Stimulated activated CD4-positive, alpha-beta T cell treated with anti-CD3 and anti-CD28 coated beads, Interleukin-15, amount 100 ng/mL, for 48 hours (primary cell): ENCODE data around the gene FKBP3.
A peak's percentile ranks its signal among the peaks of the same experiment; 100 is the strongest.
"Not testable (repeated sequence)": the region's sequence is repeated elsewhere in the genome, so short reads cannot be mapped to it uniquely, and the experiment has no call there.

ENCODE experiments used
- DNase-seq, 2 donors: peaks; one replicate each; pipeline ENCODE4 v3.0.0-alpha.2; 2020; ENCODE audit warnings: low read depth in 2 of 2

FKBP3 gene

DNA sequence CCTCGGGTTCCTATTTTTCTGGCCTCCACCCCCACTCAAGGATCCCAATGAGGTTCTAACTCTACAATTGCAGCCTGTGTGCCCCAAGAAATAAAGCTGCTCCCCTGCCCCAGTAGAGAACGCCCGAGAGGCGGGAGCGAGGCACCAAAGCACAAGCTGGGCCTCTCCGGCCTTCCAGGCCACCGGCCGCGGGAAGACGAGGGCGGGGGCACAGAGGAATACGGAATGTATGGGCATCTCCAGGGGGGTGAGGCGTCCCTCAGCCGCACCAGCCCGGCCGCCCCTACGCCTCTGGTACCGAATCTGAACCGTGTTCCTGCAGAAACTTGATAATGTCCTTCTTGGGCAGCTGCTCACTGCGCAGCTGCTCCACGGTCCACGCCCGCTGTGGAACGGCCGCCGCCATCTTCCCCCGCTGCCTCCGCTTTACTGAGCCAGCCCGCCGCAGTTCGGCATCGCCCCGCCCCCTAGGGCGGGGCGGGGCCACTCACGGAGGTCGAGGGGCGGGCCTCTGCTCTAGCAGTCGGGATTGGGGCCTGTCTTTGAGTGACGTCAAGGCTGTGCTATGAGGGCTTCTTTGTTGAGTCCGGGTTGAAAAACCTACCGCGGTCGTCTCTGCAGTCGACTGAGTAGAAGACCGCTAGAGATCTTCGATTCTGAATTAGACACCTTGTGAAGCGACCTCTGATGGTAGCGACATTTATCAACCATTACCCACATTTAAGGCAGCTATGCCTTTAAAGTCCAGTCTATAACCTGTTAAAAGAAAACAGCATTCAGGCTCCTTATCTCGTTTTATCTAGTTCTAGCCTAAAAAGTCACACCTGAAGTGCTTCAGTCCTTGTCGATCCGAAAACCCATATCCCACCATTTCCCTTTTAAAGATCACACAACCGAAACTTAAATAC lies at the start of gene FKBP3:
Gene FKBP3, minus strand, starts transcription at position 431 of the 908 bp plus-strand sequence. Its CDS starts 25 bp downstream, at position 406.
- DNase-seq = peak; percentile 93 to 95

DNA sequence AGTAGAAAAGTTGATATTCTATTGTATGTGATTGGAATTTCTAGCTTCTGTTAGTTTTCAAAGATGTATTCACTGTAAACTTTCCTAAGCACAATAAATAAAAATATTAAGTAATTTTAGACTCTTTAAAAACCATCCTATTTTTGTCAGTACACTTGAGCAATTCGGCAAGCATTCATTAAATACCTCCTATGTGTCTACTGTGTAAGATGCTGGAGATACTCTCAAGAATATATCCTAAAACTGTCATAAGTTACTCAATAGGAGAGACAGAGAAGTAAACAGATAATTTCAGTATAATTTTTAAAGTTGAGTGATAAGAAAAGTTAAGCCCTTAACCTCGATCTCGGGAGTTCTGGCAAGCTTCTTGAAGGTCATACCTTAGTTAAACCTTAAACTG lies 47.5 kb upstream of the FKBP3 start:
- DNase-seq = no peak

DNA sequence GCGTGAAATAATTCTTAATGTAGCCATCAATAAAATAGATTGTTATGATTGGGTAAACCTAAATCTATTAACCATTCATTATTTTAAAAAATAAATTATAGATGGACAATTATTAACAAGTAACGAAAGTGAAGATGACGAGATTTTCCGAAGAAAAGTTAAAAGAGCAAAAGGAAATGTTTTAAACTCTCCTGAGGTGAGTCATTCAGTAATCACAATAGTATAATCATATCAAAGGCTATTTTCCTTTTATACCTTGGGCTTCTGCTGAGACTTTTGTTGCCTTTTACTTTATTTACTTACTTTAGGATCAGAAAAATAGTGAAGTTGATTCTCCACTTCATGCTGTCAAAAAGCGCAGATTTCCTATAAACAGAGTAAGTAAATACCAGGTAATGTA lies 47.0 kb upstream of the FKBP3 start:
- DNase-seq = no peak

DNA sequence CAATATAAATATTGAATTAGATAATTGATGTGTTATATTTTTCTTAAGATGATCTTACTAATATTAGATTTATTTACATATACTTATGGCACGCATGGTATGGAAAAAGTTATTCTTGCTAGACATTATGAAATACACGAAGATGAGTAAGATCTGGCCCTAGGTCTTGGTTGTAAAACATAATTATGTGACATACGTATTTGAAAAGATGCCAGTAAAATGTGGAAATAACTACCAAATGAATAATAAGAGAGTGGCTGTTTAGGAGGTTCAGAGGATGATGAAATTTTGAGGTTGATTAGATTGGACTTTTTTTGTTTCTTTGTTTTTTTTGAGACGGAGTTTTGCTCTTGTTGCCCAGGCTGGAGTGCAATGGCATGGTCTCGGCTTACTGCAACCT lies 42.8 kb upstream of the FKBP3 start:
- no peak for DNase-seq

DNA sequence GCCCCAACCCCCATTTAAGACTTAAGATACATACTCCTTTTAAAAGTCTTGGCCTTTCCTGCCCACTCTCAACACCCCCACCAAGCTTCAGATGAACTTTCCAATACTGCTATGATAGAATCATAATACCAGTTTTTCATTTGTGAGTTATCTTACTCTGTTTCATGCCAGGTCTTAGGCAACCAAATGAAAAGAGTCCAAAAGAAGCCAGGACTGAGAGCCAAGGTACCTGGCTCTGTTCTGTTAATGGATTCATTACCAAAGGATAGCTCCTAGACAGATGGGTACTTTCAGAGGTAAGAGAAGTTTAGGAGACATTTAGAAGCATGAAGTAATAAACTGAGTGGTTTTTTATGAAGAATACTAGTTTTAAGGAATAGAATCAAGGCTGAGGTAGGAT lies 35.6 kb upstream of the FKBP3 start:
- no peak for DNase-seq

DNA sequence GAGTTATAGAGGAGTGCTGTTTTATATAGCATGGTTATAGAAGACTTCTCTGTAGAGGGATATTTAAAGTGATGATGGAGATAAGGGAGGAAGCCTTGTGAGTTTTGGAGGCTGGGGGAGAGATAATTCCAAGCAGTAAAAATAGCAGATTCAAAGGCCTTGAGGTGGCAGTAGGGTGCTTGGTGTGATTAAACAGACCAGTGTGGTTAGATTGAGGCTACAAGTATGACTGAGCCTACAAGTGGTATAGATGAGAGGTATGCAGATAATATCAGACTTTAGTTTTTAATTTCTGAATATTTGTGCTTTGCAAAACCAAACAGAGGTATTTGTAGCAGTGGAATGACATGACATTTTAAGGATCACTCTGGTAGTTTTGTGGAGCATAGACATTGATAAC lies 21.8 kb upstream of the FKBP3 start:
- no peak for DNase-seq

DNA sequence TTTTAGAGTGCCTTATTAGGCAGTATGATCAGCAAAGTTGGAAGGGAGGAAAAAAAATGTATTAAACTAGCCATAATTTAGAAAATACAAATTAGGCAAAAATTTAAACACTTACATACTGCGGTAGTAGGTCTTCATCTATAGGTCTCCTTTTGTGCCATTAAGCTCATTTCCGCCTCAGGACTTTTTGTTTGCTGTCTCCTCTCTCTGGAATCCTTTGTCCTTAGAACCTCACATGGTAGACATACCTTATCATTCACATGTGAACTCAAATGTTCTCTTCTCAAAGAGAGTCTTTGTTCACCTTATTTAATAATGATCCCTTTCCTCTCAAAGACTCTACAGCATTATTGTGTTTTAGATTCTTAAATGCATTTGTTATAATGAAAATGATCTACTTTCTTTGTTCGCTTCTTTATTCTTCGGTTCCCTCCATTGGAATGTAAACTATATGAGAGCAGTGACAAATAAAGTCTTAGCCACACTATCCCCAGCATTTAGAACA lies 16.2 kb upstream of the FKBP3 start:
- no peak for DNase-seq

DNA sequence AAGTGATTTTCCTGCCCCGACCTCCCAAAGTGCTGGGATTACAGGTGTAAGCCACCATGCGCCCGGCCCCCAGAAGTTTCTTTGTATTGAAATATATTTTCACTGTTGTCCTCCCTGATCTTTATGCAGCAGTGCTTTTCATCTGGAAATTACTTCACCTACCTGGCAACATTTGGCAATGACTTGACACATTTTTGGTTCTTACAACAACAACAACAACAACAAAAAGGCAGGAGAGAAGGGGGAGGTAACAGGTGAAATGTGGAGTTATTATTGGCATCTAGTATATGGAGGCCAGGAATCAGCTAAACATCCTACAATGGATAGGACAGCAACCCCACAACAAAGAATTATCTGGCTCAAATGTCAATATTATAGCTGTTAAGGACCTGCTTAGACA lies 15.3 kb upstream of the FKBP3 start:
- DNase-seq = no peak

DNA sequence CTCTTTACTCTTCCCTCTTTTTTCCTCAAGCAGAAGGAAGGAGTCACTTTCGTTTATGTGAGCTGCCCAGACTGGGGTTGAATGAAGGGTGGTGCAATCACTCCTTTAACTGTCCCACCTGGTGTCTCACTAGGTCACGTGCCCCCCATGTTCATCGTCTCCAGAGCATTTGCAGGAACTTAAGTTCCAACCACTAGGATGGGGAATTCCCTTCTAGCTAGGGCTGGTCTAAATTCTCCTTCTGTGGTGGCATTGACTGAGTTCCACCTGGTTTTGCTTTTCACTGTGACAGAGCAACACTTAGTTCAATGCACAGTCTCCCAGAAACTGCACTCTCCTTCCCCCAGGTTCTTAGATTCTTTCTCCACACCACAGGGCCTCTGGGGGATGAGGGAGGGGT lies 10.9 kb upstream of the FKBP3 start:
- DNase-seq = no peak

DNA sequence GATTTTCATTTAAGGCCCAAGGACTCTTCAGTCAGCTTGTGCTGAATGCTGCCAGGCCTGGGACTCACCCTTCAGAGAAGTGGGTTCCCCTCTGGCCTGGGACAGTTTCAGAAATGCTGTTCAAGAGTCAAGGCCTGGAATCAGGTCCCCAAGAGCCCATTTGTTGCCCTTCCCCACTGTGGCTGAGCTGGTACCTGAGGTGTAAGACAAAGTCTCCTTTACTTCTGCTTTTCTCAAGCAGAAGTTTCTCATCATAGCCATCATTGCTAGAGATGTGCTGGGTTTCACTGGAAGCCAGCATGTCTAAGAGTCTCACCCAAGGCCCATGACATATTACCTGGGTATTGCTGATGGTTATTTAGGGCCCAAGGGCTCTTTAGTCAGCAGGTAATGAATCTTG lies 10.4 kb upstream of the FKBP3 start:
- no peak for DNase-seq

DNA sequence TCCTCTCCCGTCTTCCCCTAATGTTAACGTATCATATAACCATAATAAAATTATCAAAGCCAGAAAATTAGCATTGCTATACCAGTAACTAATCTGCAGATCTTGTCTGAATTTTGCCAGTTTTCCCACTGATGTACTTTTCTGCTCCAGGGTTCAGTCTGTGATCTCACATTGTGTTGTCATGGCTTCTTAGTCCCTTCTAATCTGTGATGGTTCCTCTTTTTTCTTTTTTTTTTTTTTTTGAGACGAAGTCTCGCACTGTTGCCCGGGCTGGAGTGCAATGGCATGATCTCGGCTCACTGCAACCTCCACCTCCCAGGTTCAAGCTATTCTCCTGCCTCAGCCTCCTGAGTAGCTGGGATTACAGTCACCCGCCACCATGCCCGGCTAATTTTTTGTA lies 7.8 kb upstream of the FKBP3 start:
- not testable (repeated sequence) for DNase-seq

DNA sequence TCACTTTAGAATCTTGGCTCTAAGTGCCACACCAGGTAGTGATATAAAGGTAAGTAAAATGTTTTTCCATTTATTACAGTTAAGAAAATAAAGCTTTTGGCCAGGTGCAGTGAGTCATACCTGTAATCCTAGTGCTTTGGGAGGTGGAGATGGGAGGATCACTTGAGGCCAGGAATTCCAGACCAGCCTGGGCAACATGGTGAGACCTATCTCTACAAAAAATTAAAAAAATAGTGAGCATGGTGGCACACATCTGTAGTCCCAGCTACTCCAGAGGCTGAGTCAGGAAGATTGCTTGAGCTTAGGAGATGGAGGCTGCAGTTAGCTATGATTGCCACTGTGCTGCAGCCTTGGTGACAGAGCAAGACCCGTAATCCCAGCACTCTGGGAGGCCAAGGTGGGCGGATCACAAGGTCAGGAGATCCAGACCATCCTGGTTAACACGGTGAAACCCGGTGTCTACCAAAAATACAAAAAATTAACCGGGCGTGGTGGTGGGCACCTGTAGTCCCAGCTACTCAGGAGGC lies 6.4 kb upstream of the FKBP3 start:
- no peak for DNase-seq

DNA sequence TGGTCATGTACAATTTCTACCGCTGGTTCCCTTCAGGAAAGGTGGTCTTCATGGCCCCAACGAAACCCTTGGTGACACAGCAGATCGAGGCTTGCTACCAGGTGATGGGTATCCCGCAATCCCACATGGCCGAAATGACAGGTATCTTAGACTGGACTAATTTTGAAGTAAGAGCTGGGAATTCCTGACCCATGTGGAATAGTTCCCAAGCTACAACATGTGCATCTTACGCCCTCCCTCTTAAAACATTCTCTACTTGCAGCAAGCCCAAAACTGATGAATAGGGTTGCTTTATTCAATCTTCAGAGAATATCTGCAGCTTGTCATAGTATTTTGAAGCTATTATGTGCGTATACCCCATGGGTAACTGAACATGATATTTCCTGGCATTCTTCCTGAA lies 2.1 kb upstream of the FKBP3 start:
- no peak for DNase-seq

DNA sequence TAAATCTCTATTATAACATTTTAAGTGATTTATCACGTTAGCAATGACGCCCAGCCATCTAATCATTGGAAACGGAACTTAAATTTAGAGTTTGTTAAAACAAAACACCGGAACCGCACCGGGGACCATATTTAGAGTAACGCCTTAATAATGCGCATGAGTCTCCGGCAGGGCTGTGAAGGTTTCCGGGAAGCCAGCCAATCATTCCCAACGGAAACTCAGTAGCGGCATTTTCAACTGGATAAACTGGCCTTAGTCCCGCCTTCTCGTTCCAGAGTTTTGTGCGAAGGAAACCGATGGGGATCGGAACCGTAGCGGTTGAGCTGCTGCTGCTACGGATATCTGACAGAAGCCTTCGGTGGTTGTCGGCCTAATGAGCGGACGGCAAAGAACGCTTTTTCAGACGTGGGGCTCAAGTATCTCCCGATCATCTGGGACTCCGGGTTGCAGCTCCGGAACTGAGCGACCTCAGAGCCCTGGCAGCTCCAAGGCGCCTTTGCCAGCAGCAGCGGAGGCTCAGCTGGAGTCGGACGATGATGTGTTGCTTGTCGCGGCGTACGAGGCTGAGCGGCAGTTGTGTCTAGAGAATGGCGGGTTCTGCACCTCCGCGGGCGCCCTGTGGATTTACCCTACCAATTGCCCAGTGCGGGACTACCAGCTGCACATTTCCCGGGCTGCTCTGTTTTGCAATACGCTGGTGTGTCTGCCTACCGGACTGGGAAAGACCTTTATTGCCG lies 1.5 kb upstream of the FKBP3 start, which contains the start of gene FANCM:
Gene FANCM, plus strand, starts transcription at position 272 of the 737 bp plus-strand sequence. Its CDS starts 102 bp downstream, at position 374.
- peak; percentile 81 to 82 for DNase-seq

DNA sequence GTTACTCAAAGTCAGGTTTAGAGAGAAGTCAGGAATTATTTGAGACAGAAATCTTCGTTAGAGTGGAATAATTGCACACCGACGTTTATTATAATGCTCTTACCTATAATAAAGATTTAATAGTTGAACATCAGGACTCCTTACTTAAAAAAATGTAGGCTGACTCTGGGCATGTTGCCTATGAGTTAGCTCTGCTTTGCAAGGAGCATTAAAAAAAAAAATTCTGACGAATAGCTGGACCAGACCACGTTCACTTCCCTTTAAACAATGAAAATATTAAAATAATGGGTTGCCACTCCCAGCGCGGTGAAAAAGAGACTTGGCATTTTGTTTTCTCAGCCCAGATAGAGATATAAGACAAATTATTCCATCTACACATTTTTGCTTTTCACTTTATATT lies 875 bp upstream of the FKBP3 start:
- DNase-seq = no peak

DNA sequence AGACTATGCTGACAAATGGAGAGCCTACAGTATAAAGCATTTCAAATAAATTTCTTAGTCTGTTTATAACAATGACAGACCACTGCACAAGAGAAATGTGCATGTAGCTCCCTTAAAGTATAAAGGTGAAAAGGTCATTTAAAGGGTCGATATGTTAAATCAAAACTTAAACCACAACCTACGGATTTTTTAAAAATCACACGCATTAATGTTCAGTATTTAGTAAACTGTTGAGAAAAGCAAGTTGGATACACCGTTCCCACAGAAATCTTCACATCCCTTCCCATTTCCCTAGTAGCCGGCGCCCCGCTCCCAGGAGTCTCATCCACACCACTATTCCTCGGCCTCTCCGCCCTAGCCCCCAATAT lies 614 bp downstream of the FKBP3 start:
- no peak for DNase-seq

DNA sequence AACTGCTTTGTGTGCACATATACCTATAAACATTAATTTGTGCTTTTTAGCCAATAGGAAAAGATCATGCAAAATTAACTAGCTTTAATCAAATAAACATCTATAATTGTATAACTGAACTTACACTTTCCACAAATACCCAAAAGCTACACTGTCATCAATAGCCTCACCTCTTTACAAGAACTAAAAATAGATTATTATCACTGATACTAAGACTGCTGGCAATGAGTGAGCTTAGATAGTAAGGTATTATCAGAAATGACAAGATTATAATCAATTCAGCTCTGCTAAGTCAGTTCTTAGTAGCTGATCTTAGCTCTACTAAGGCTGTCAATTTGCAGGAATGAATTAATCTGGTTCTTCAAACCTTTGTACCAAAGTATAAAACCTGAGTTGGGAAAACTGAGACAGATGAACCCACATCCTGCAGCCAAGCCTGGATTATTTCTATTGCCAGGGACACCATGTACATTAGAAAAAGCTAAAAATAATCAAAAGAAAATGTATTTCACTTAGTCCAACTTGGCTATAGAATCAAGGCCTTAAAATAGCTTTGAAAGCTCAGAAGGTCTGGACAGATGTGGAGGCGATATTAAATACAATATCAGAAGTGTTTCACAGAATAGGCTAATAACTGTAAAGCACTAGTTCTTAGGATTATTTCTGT lies 5.2 kb downstream of the FKBP3 start:
- DNase-seq = no peak

DNA sequence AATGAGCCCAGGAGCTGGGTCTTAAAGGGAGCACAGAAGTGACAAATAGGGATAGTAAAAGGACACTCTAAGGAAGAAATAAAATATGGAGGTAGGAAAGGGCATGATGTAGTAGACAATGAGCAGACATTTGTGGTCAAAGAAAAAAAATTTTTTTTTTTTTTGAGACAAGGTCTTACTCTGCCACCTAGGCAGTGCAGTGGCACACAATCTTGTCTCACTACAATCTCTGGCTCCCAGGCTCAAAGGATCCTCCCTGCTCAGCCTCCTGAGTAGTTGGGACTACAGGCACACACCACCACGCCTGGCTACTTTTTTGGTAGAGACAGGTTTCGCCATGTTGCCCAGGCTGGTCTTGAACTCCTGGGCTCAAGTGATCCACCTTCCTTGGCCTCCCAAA lies 8.5 kb downstream of the FKBP3 start:
- DNase-seq = no peak

DNA sequence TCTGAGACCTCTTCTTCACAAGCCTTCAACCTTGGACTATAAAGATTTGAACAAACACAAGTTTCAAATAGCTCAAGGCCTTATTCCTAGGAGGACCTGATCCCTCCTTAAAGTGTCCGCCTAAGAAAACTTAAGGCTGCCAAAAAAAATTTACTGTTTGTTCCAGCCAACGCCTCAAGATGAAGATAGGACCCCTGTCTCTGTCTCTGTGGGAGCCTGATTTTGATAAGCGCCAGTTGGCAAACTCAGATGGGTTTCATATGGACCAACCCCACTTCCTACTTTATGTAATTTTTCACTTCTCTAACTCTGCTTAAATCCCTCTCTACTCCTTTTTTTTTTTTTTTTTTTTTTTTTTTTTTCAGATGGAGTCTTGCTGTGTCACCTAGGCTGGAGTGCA lies 11.0 kb downstream of the FKBP3 start:
- DNase-seq = no peak

DNA sequence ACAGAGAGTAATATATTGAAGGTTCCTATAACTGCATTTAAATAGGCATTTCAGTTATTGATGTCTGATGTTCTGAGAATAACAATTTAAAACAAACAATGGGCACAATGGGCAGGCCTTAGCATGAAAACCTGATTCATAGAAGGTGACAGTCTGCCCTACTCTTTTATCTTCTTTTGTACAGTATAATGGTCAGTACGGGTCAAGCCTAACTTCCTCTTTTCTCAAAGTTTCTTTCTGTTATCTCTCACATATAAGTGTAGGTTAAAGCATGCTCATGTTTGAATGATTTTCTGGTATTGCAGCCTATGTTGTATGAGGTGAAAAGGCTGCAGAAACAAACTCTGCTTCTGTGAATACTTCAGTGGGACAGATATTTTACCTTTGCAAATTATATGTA lies 14.2 kb downstream of the FKBP3 start:
- DNase-seq = no peak

DNA sequence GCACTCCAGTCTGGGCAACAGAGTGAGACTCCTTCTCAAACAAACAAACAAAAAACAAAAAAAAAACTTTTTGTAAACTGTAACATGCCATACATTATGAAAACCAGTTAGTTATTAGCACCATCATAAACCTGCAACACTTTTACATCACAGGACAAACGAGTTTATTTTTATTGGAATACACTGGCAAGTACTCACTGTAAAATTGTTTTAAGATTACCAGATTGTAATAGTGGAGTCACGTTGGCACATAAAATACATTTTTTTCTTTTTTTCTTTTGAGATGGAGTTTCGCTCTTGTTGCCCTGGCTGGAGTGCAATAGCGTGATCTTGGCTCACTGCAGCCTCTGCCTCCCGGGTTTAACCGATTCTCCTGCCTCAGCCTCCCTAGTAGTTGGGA lies 15.7 kb downstream of the FKBP3 start:
- DNase-seq = no peak

DNA sequence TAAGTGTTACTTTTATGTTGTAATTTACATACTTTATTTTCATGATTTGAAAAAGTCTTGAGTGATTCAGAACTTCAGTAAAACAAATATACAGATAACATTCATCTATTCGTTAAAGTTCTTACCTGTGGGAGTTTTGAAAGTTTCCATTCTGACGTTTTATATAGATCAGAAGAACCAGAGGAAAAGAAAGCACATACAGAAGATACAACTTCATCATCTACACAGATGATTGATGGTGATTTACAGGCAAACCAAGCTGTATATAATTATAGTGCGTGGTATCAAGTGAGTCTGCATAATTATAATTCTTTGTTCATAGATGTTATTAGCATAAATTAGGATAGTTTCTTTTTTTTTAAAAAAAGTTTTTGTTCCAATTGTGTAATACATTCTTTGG lies 20.0 kb downstream of the FKBP3 start:
- DNase-seq = no peak
